HG03460 (cell line): ENCODE data around the gene COL27A1.
"Not testable (repeated sequence)": the region's sequence is repeated elsewhere in the genome, so short reads cannot be mapped to it uniquely, and the experiment has no call there.

Experiments used
- ATAC-seq: cut with Tn5 transposase; IDR thresholded peaks from one replicate; pipeline ENCODE4 v1.9.1; 2021; ENCODE audit not compliant: unreplicated experiment

The COL27A1 gene

GRCh38 chr9:114331229-114332195 is 176.2 kb downstream of the COL27A1 start:
- ATAC-seq, result not testable (repeated sequence)

- not testable (repeated sequence) for ATAC-seq
These were observed 177.2 kb downstream of the COL27A1 start for GRCh38 chr9:114332474-114333040.

- ATAC-seq, result not testable (repeated sequence)
These were observed 178.4 kb downstream of the COL27A1 start for GRCh38 chr9:114333718-114334117.

- ATAC-seq, result no peak
These were observed 179.2 kb downstream of the COL27A1 start for GRCh38 chr9:114334490-114334889.

- no peak for ATAC-seq
These were observed 180.4 kb downstream of the COL27A1 start for GRCh38 chr9:114335745-114336144.

- ATAC-seq, result no peak
These were observed 180.8 kb downstream of the COL27A1 start for GRCh38 chr9:114336157-114336556.

GRCh38 chr9:114336699-114337395 is 181.5 kb downstream of the COL27A1 start:
- no peak for ATAC-seq

- ATAC-seq, result no peak
These were observed 182.8 kb downstream of the COL27A1 start for GRCh38 chr9:114338187-114338586.

- no peak for ATAC-seq
These were observed 184.0 kb downstream of the COL27A1 start for GRCh38 chr9:114339130-114339908.

- no peak for ATAC-seq
These were observed 186.0 kb downstream of the COL27A1 start for GRCh38 chr9:114341152-114341830.

- no peak for ATAC-seq
These were observed 186.7 kb downstream of the COL27A1 start for GRCh38 chr9:114341991-114342390.

GRCh38 chr9:114342755-114343440 is 187.6 kb downstream of the COL27A1 start:
- ATAC-seq, result no peak

GRCh38 chr9:114343471-114344187 is 188.3 kb downstream of the COL27A1 start:
- no peak for ATAC-seq

- ATAC-seq, result no peak
These were observed 188.8 kb downstream of the COL27A1 start for GRCh38 chr9:114344188-114344566.

- no peak for ATAC-seq
These were observed 189.4 kb downstream of the COL27A1 start for GRCh38 chr9:114344692-114345091.

GRCh38 chr9:114345493-114346065 is 190.2 kb downstream of the COL27A1 start:
- no peak for ATAC-seq

GRCh38 chr9:114346146-114346545 is 190.8 kb downstream of the COL27A1 start:
- ATAC-seq, result no peak

GRCh38 chr9:114347675-114348074 is 192.3 kb downstream of the COL27A1 start:
- no peak for ATAC-seq
